OCI-M1 (cell line): Measurements from ENCODE around the gene SKA3.
"Not testable (repeated sequence)": the region's sequence is repeated elsewhere in the genome, so short reads cannot be mapped to it uniquely, and the experiment has no call there.

Experiments
- DNase-seq: peaks from one replicate; lab custom pipeline; 2025; lab: John Stamatoyannopoulos, UW

The SKA3 gene

DNA sequence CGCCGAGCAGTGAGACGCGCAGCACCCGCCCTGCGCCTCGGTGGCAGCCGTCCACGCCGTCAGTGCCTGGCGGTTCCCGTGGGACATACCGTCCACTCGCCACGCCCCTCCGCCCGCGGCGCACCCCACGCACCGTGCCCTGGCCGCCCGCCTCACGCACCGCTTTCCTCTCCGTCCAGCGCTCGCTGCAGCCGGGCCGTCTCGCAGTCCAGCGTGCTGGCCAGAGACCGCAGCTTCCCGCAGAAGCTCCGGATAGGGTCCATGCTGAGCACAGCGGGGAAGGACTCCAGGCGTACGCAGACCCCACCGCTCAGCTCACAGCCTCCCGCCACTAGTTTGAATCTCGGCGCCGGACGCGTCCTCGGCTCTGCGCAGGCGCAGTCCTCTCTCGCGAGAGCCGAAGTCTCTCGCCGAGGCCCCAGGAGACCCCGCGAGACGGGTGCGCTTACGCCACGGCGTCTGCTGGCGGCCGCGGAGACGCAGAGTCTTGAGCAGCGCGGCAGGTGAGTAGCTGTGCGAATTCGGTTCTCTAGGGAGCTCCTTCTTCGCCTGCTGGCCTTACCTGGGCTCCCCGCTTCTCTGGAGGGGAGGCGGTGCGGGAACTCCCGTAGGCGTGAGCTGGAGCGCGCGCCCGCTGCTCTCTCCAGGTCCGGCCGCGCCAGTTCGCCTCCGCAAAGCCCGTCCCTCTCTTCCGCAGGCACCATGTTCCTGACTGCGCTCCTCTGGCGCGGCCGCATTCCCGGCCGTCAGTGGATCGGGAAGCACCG lies at the start of gene SKA3, which contains the start of gene MRPL57:
Gene SKA3, minus strand, starts transcription at position 338 of the 767 bp plus-strand sequence. Its CDS starts 75 bp downstream, at position 263.
Gene MRPL57, plus strand, starts transcription at position 444 of the 767 bp plus-strand sequence. Its CDS starts 259 bp downstream, at position 703.
- peak; percentile 93 for DNase-seq

DNA sequence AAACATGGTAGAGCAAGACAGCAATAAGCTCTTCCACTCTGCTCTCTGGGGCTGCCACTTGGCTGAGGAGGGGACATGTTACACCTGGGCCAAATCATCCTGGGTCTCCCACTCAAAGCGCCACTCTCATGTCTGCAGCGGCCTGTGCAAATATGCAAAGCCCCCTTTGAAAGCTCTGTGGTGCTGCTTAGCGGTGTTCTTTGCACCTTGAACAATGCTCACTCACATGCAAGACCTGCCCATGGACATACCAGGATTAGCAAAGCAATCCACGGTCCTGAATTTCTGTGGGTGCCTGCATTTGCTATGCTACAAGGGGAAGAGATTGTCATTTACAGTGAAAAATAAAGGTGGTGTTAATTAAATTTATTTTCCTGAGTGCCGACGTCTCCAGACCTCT lies 48.7 kb upstream of the SKA3 start:
- no peak for DNase-seq

DNA sequence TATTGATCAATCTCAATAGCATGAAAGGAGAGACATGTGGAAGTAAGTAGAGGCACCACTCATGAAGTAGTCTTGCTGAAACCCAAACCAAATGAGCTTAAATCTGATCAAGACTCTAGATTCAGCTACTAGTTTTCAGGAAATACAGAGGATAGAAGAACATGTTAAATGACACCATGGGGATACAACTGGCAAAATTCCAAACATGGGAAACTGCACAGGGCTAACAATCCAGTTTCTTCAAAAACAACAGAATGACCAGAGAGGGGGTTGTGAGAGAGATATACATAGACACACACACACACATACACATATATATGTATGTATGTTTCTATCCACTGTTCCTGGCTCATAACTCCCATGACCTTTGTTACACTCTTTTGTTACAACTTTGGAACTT lies 44.9 kb upstream of the SKA3 start:
- DNase-seq: no peak

DNA sequence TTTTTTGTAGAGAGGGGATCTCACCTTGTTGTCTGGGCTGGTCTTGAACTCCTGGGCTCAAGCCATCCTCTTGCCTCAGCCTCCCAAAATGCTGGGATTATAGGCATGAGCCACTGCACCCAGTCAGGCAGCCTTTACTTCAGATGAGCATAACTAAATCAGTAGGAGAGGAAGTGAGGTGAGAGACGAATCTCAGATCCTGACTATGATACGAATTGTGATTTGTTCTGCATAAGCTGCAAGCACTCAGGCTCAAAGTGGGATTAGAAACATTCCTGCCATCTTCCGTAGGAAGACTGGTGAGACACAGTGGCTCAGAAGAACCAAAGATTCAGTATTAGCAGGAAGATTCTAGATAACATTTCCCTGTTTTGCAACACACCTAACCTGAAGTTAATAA lies 43.4 kb upstream of the SKA3 start:
- not testable (repeated sequence) for DNase-seq

DNA sequence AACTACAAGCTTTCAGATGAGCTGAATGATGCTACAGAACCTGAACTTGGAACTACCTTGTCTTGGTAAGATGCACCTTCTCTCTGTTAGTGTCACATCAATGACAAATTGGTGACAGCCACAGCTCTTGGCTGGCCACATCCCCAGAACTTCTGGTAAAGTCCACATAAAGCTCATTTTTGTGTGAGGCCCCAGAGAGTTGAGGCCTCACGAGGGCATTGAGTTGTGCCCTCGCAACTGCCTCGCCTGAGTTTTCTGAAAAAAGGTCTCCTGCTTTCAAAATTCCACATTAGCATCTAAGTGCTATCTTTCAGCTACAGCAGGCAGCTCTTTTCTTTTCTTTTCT lies 42.7 kb upstream of the SKA3 start:
- no peak for DNase-seq

DNA sequence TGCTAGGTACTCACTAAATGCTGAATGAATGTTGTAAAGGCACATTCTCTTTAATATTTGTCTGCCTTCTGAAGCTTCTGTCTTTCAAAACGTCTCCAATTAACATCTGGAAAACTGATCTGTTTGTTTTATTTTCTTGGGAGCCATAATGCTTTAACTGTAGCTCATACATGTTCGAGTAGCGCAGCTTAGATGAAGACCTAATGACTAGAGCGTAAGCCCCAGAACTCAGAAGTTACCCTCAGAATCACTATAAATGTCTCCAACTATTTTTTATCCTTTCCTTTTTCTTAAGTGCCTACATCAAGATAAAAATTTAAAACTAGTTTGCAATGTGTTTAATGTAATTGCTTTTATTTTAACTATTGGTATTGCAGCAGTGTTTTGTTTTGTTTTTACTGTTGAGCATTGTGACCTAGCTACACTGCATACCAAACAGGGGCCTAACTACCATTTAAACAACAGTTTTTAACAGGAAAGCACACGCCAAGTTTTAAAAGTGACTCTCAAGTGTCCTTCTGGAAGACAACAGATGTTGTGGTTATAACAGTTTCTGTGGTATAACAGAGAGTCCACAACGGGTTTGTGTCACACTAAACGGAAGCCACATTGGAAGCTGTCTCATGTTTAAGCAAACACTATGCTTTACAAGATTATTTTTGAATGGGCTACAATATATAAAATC lies 42.1 kb upstream of the SKA3 start:
- DNase-seq: peak; percentile 26

DNA sequence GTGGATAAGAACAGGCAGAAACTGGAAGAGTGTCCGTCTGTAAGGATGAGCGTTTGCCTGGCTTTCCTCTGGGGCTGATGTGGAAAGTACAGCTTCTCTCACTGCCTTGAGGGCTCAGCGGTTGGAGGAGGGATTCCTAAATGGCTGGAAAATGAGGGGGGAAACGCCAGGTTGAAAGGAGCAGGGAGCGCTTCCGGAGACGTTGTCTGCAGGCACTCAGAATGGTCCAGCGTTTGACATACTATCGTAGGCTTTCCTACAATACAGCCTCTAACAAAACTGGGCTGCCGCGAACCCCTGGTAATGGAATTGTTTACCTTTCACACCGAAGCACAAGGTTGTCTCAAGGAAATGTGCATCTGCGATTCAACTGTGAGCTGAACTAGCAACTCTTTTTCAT lies 40.0 kb upstream of the SKA3 start:
- no peak for DNase-seq

DNA sequence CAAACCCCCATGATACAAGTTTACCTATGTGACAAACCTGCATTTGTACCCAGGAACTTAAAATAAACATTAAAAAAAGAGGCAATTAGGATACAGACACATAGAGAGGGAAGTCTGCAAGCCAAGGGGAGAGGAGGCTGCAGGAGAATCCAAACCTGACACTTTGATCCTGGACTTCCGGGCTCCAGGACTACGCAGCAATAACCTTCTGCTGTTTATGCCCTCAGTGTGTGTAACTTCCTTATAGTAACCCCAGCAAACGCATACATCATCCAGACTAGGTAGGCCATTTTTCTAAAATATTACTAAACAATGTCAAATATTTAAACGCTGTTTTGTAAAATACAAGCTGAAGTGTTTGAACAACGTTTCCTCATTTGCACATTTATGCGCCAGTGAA lies 39.1 kb upstream of the SKA3 start:
- DNase-seq: not testable (repeated sequence)

DNA sequence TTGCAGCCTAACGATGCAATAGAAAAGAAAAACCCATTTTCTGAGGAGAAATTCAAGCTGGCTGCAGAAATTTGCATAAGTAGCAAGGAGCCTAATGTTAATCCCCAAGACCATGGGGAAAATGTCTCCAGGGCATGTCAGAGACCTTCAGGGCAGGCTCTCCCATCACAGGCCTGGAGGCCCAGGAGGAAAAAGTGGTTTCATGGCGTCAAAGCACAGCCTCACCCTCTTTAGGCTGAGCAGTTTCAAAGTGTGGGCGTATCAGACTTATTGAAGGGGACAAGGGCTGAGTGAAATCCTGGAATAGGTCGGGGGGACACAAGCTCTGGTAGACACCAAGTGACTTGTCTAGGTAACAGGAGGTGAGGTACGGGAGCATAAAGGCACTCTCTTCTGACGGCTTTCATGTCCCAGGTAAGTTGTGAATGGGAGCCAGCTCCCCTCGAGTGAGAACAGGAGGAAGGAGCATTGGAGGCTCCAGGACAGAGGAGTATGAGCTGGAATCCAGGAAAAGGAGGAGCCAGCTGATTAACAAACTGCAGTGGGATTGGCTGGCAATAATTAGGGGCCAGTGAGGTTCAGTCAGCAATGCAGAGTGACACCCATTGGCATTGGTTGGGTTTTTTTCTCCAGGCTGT lies 35.9 kb upstream of the SKA3 start:
- DNase-seq: no peak

DNA sequence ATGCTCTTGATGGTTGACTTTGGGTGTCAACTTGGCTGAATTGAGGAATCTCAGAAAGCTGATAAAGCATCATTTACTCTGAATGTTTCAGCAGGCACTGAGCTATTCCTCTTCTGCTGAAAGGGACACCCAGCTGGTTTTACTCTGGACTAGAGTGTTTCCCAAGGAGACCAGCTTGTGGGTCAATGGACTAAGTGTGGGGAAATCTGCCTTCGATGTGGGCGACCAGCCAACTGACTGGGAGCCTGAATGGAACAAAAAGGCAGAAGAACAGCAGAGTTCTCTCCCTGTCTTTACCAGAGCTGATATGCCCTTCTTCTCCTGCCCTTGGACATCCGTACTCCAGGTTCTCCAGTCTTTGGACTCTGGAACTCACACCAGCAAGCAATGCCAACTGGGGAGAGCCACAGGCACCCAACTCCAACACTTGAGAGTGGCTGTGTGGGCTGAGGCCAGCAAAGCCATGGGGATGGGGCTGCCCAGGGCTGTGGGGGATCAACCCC lies 32.4 kb upstream of the SKA3 start:
- no peak for DNase-seq

DNA sequence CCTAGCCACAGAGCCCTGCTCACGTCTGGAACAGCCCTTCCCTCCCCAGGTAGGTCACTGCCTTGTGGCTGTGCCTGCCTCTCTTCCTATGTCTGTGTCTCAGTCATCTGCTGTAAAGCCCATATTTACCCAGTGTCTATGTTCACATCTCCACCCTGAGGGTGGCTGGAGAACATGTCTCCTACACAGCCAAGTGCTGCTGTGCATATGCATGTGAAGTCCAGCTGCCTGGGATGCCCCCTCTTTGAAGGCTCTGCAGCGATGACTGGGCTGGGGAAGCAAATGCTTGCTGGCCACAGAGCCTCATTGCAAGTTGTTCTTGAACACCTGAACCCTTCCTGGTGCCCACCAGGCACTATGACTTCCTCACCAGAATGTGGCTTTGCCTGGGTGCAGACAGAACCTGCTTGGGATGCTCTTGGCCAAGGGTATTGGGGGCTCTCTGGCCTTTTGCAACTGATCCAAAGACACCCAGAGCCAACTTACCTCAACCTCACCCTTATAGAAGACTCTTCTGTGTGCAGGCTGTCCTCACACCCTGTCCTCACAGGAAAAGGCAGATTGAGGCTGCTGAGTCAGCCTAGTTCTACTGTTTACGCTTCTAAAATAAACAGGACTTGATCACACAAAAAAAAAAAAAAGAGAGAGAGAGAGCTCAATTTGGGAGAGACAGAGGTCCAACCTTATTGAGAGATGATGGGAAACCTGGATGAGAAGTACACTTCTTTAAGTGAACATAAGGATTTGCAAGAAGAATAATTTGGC lies 26.6 kb upstream of the SKA3 start:
- no peak for DNase-seq

DNA sequence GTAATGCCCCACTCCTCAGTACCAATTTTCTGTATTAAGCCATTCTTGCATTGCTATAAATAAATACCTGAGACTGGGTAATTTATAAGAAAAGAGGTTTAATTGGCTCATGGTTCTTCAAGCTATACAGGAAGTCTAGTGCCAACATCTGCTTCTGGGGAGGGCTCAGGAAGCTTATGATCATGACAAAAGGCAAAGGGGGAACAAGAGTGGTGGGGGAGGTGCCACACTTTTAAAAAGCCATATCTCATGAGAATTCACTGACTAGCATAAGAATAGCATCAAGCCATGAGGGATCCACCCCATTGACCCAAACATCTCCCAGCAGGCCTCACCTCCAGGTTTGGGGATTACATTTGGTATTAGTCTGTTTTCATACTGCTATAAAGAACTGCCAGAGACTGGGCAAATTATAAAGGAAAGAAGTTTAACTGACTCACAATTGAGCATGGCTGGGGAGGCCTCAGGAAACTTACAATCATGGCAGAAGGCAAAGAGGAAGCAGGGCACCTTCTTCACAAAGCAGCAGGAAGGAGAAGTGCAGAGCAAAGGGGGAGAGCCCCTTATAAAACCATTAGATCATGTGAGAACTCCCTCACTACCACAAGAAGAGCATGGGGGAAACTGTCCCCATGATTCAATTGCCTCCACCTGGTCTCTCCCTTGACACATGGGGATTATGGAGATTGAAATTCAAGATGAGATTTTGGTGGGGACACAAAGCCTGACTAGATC lies 25.3 kb upstream of the SKA3 start:
- DNase-seq: not testable (repeated sequence)

DNA sequence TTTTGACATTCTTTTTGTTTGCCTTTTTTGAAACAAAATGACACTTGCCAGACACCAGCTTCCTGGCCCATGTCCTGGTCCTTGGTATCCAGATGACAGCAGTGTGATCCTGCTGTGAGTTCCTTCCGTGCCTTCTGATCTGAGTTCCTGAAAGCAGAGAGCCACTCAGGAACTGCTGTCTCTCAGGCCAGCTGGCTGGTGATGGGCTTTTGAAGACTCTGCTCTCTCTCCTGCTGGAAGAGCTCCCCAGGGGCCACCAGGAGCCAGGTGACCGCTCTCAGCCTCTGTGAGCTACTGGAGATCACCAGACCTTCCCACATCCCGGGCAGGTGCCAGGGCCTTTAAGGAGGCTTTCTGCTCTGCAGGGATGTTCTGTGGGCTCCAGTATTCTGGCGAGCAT lies 22.0 kb upstream of the SKA3 start:
- not testable (repeated sequence) for DNase-seq

DNA sequence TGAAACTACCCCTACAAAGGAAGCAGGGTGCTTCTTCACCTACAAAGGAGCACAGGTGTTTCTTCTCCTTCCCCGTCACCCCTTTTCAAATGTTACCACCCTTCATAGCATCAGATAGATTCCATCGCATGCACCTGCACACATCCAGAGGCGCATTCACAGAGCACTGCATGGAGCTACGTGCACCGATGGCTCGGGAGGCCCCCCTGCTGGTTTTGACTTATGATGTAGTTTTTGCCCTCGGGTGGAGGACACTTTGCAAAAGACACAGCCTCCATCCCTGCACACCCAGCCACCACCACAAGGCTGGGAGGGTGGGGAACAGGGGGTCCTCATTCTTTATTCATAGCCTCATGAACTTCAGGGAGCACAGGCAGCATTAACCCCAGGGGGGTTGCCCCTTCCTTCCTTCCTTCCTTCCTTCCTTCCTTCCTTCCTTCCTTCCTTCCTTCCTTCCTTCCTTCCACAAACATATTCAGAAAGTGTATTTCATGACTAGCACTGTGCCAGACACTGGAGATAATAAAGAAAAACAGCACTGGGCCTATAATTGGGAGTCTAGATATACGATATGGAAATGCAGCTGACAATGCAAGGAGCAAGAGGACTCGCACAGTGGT lies 21.4 kb upstream of the SKA3 start:
- not testable (repeated sequence) for DNase-seq

DNA sequence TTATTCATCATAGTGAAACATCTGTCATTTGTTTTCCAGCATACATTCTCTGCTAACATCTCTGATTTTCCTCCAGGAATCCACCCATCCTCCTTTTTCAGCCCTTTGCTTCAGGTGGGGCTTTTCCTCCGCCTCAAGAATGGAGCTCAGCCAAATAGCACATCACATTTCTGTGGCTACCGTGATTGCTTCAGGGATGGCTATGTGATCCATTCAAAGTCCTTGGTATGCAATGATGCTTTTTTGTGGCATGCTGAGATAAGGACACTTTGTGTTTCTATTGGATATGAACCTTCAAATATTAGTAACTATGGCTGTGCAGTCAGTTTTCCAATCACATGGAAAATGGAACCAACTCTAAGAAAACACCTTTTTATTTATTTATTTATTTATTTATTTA lies 18.4 kb upstream of the SKA3 start:
- DNase-seq: not testable (repeated sequence)

DNA sequence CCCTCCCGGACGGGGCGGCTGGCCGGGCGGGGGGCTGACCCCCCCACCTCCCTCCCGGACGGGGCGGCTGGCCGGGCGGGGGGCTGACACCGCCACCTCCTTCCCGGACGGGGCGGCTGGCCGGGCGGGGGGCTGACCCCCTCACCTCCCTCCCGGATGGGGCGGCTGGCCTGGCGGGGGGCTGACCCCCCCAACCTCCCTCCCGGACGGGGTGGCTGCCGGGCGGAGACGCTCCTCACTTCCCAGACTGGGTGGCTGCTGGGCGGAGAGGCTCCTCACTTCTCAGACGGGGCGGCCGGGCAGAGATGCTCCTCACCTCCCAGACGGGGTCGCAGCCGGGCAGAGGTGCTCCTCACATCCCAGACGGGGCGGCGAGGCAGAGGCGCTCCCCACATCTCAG lies 10.1 kb upstream of the SKA3 start:
- not testable (repeated sequence) for DNase-seq

DNA sequence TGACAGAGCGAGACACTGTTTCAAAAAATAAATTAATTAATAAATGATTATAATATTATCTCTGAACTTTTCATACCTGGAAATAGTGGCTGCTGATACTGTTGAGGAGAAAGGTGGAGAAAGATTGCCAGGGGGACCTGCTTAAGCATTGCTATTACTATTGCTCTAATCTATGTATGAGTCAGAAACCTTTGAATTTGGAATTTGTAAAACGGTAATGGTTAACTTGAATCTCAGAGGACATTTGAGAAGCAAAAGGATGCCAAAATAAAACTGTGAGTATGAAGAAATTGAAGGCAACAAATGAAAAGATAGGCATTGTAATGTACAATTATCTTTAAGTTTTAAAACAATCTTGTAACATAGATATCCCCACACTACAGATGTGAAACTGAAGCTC lies 5.3 kb upstream of the SKA3 start:
- DNase-seq: no peak

DNA sequence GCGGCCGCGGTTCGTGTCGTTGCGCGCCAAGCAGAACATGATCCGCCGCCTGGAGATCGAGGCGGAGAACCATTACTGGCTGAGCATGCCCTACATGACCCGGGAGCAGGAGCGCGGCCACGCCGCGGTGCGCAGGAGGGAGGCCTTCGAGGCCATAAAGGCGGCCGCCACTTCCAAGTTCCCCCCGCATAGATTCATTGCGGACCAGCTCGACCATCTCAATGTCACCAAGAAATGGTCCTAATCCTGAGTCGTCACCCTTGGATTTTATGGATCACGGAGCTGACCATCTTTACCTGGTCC lies 581 bp upstream of the SKA3 start:
- no peak for DNase-seq

DNA sequence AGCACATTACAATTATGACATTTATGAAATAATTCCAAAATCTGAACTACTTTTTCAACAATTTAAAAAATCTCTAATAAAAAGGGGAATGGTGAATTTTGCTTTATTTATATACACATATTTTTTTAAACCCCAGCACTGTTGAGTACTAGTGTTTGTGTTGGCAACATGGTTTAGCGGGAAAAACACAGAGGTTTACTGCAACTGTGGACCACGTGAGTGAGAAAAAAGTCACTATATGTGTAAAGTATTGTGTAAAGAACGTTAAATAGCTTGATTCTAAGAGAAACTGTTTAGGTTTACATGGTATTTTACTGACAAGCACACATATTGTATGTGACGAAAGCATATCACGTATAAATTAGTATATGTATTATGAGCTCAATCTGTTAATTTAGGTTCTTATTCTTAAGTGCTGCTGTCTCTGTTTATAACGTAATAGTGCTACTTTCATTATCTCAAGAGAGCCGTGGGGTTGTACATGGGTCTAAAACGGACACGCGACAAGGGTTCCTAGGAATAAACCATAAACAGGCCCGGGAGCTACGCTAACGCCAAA lies 617 bp downstream of the SKA3 start:
- no peak for DNase-seq

DNA sequence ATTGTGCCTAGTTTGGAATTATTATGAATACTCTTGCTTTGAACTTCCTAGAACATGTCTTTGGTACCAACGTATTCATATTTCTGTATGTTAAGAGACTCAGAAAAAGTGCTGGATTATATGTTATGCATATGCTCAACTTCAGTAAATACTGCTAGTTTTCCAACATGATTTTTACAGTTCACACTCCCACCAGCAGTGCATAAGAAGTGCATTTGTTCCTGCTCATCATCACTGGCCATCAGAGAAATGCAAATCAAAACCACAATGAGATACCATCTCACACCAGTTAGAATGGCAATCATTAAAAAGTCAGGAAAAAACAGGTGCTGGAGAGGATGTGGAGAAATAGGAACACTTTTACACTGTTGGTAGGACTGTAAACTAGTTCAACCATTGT lies 2.6 kb downstream of the SKA3 start:
- DNase-seq: not testable (repeated sequence)

DNA sequence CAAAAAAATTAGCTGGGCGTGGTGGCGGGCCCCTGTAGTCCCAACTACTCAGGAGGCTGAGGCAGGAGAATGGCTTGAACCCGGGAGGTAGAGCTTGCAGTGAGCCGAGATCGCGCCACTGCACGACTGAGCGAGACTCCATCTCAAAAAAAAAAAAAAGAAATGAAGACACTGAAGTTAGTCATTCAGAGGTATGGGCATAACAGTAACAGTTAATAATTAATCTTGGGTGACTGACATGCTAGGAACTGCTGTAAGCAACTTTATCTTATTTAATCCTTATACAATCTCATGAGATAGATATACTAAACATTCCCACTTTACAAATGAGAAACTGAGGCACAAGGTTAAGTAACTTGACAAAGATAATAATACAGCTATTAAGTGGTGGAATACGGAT lies 4.9 kb downstream of the SKA3 start:
- no peak for DNase-seq
